GM19193 (cell line): ENCODE results near the gene VARS2.

Source experiments
- POLR2A ChIP-seq: IDR thresholded peaks from 4 replicates; pipeline ENCODE4 v1.6.1; 2011; ENCODE audit not compliant: insufficient read depth, insufficient read length; ENCODE audit errors: extremely low read depth

VARS2 gene

DNA sequence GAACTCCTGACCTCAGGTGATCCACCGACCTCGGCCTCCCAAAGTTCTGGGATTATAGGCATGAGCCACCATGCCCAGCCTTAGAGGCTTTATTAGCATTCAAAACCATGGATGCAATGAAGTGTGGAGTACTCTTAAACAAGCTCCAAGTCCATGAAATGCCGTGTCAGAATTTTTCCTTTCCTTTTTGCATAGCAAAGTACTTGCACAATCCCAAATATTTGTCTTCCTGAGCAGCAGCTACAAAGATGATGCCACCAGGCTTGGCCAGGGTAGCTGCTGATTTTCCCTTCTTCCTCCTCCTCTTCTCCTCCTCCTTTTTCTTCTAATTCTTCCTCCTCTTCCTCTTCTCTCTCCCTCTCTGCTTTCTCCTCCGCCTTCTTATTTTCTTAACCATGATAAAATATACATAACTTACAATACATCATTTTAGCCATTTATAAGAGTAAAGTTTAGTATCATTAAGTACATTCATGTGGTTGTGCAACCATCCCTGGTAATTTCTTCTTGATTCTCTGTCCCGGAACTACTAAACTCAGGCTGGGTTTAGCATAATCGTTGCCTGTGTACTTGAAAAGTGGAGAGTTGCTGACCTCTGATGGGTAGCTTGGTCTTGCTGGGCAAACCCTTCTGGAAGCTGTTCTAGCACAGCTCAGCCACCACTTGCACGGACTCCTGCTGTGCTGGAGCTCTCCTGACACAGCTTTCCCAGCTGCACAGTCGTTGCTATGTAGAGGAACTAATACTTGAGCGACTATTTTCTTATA lies 47.1 kb downstream of the VARS2 start:
- no peak for TF ChIP-seq POLR2A

DNA sequence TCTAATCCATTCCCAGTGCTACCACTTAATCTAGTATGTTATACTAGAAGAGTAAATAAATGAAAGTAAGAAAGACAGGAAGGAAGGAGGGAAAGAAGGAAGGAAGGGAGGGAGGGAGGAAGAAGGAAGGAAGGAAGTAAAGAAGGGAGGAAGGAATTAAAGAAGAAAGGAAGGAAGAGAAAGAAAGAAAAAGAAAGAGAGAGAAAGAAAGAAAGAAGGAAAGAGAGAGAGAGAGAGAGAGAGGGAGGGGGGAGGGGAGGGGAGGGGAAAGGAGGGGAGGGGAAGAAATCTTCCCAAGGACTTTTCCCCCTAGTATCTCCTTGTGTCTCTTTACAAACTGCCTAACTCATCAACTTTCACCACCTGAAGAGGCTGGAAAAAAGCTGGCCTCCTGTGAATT lies 48.7 kb downstream of the VARS2 start:
- TF ChIP-seq POLR2A, result no peak

DNA sequence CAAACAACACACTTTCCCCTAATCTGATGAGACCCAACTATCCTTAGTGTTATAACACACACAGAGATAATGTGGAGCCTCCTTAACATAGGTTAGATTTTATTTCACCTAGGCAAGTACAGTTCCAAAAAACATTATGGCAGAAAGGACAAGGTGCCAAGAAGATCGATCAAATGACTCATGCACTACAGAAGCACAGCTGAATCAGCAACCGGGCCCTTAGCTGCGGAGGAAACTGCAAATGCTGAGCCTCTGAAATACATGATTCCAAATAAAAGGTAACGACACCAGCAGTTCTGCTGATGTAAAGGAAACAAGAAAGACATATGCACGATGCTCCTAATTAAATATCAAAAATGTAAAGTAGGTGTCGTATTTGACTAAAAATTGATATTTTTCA lies 49.6 kb downstream of the VARS2 start:
- TF ChIP-seq POLR2A, result no peak

DNA sequence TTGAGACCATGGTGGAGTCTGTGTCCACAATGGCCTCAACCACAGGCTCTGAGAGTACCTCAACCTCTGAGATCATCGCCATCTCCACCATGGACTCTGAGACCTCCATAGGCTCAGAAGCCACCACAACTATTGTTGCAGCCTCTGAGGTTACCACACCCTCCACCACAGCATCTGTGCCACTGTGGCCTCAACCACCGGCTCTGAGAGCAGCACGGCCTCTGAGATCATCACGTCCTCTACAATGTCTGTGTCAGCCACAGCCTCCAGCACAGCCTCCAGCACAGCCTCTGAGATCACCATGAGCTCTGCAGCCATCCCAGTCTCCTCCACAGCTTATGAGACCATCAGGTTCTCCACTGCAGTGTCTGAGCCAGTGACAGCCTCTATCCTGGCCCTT lies 50.0 kb downstream of the VARS2 start:
- no peak for TF ChIP-seq POLR2A

DNA sequence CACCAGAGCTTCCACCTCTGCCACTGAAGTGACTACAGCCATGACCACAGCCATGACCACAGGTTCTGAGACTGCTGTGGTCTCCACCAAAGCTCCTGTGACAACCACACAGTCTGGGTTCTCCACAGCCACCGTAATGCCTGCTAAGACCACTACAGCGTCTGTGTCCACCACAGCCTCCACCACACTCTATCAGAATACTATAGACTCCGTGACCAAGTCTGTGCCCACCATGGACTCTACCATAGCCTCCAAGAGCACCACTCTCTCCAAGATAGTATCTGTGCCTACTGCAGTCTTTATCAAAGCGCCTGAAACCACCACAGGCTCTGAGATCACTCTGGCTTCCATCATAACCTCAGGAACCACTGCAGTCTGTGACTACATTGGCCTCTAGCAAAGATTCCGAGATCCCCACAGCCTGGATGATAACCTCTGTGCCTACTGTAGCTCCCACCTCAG lies 51.1 kb downstream of the VARS2 start:
- TF ChIP-seq POLR2A, result no peak

DNA sequence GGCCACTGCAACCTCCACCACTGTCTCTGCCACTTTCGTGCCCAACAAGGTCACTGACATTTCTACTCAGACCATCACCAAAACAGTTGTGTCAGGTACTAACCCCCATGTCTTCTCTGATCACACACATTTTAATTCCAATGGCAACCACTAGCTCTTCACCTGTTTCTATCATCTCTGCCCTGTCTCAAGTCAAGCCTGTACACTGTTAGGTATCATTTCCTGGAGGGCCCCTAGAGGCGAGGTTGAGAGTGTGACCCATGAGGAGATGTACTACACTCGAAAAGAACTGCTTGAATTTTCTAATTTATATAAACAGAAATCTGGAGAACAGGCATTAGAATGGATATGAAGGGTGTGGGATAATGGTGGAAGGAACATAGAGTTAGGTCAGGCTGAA lies 52.1 kb downstream of the VARS2 start:
- TF ChIP-seq POLR2A, result no peak

DNA sequence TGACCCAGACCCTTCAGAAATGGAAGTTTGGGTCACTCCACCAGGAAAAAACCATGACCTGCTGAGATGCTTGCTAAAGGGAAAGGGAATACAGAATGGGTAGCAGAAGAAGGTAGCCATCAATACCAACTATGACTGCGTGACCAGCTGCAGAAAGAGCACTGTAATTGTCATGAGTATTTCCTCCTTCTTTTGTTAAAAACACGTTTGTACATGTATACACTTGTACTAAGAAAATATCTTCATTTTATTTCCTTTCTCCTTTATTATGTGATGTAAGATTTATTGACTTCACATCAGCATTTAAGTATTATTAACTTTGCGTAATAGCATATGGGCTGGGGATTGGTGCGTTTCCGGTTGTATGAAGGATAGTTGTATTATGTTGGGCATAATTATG lies 56.9 kb downstream of the VARS2 start:
- TF ChIP-seq POLR2A, result no peak

DNA sequence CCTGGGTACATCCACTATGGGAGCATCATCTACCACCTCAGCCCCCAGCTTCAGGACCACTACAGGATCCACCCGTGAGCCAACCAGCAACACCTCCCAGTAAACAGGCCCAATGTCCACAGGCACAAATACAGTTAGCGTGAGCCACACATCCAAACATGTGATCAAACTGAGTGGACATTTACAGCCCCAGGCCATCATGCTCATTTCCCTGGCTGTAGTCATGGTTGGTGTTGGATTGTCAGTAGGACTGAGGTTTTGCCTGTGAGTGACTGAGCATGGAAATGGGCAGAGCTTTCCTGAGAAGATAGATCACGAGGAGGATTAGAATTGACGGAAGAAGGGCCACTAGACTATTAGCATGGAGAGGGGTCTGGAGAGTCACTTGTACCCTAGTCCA lies 58.8 kb downstream of the VARS2 start:
- no peak for TF ChIP-seq POLR2A

DNA sequence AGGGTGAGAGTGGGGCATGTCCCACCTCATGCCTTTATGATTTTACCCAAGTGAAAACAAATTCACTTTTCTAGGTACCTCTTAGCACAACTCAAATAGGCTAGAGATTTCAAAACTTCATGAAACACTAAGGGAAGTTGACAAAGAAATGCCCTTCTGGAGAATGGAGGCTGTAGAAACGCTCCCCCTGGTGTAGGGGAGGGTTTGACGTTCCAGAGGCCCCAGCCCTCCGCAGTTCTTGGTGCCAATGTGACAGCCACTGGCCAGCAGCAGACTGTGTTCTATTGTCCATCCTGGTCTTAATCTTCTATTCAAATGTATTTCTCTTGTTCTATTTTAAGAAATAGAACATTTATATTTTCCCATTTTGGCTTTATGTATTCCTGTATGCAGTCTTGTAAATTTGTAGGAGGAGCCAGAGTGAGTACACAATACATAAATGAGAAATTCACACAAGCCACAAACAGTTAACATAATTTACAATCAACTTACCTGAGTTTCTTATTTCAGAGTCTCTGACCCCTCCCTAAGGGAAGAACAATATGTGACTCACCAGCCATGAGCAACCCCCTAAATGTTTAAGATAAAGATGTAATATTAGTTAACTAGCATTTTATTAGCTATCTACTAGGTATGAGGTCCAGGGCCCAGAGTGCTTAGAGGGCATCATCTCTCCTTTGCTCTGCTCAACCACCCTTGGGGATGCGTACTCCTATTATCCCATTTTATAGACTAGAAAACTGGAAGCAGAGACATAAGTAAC lies 60.6 kb downstream of the VARS2 start:
- TF ChIP-seq POLR2A, result no peak
